OCI-LY7 (cell line): ENCODE results near the gene MED1. TPM values are rescaled to one million over a fixed set of nuclear protein-coding genes. Genes with fewer than 3 reads are reported as not detected.
"Not testable (repeated sequence)": the region's sequence is repeated elsewhere in the genome, so short reads cannot be mapped to it uniquely, and the experiment has no call there.

Experiments used
- BruUV-seq: library from RNA; stranded (reverse); fragments of 400-500 nt; replicated peaks from 2 replicates; lab custom pipeline; 2021; lab: Mats Ljungman, UMichigan
- CTCF ChIA-PET: fragments of 300-600 bp; sonication (Branson Sonifier 250); formaldehyde crosslinking; loops from one replicate; lab custom pipeline; 2022; ENCODE audit warnings: antibody characterized with exemption; ENCODE audit not compliant: unreplicated experiment; lab: Charles Lee
- POLR2A ChIA-PET: fragments of 300-600 bp; sonication (Branson Sonifier 250); formaldehyde crosslinking; loops from one replicate; lab custom pipeline; 2022; ENCODE audit warnings: antibody characterized with exemption; lab: Charles Lee
- DNase-seq: peaks from one replicate; pipeline ENCODE4 v3.0.0-alpha.2; 2015; ENCODE audit warnings: low spot score
- H2AFZ ChIP-seq: fragments of 200-600 bp; sonication (generic), shearing (Covaris generic); 2 replicates; pipeline ENCODE4 v1.6.1; 2014; ENCODE audit warnings: mild to moderate bottlenecking, antibody characterized with exemption, low read length, moderate library complexity
- H3K27ac ChIP-seq: fragments of 200-600 bp; sonication (generic); 2 replicates; pipeline ENCODE4 v1.5.1; 2014; ENCODE audit warnings: mixed run types, low read depth, mild to moderate bottlenecking, moderate library complexity, low read length, inconsistent platforms; ENCODE audit not compliant: poor library complexity, severe bottlenecking
- H3K36me3 ChIP-seq: fragments of 200-600 bp; sonication (generic); 2 replicates; pipeline ENCODE4 v1.6.1; 2014; ENCODE audit warnings: mild to moderate bottlenecking, antibody characterized with exemption, low read length, moderate library complexity, mixed read lengths; ENCODE audit not compliant: insufficient read depth
- H3K4me1 ChIP-seq: fragments of 200-600 bp; sonication (generic); 2 replicates; pipeline ENCODE4 v1.5.1; 2014; ENCODE audit warnings: mild to moderate bottlenecking, low read length; ENCODE audit not compliant: insufficient read depth, poor library complexity, severe bottlenecking
- H3K4me2 ChIP-seq: fragments of 200-600 bp; sonication (generic); 2 replicates; pipeline ENCODE4 v1.6.1; 2014; ENCODE audit warnings: mild to moderate bottlenecking, low read length
- H3K4me3 ChIP-seq: fragments of 200-600 bp; sonication (generic); 2 replicates; pipeline ENCODE4 v1.5.1; 2014; ENCODE audit warnings: mild to moderate bottlenecking, low read depth, low read length; ENCODE audit not compliant: poor library complexity, severe bottlenecking
- H3K79me2 ChIP-seq: fragments of 200-600 bp; sonication (generic); 2 replicates; pipeline ENCODE4 v1.6.1; 2016; ENCODE audit warnings: low read depth, mild to moderate bottlenecking, low read length, moderate library complexity, mixed read lengths; ENCODE audit not compliant: insufficient read depth
- H3K9me2 ChIP-seq: fragments of 200-600 bp; sonication (generic); 2 replicates; pipeline ENCODE4 v1.6.1; 2016; ENCODE audit warnings: mild to moderate bottlenecking, low read length, mixed read lengths; ENCODE audit not compliant: insufficient read depth
- H3K9me3 ChIP-seq: fragments of 200-600 bp; sonication (generic); 2 replicates; pipeline ENCODE4 v1.6.1; 2014; ENCODE audit warnings: mild to moderate bottlenecking, mixed run types, low read length, mixed read lengths
- H4K20me1 ChIP-seq: fragments of 200-600 bp; sonication (generic); 2 replicates; pipeline ENCODE4 v1.6.1; 2014; ENCODE audit warnings: mild to moderate bottlenecking, antibody characterized with exemption, low read length, moderate library complexity, mixed read lengths; ENCODE audit not compliant: insufficient read depth
- EZH2phosphoT487 ChIP-seq: fragments of 200-600 bp; sonication (generic); IDR thresholded peaks from 2 replicates; pipeline ENCODE4 v1.6.1; 2018; ENCODE audit warnings: low read depth, borderline replicate concordance, mild to moderate bottlenecking, mixed run types, antibody characterized with exemption, low read length, moderate library complexity, mixed read lengths
- intact Hi-C: fragments of 100-400 bp; cut with micrococcal nuclease; formaldehyde crosslinking; loops from one replicate; pipeline ENCODE4 v1.10.0; 2022; ENCODE audit not compliant: unreplicated experiment
- total RNA-seq, 2 experiments: library from RNA; depleted of rRNA in 1 of 2; stranded (reverse); fragments of >200 nt in 1 of 2; shearing (Covaris generic) in 1 of 2; gene quantifications; 2 replicates each; pipeline ENCODE4 v1.2.3, GENCODE V29; 2014 to 2022
- TF ChIP-seq, protein P1 (sequence below): fragments of 200-600 bp; sonication (generic); conservative IDR thresholded peaks from 2 replicates; pipeline ENCODE4 v1.5.1; 2014; ENCODE audit warnings: mild to moderate bottlenecking, antibody characterized with exemption, low read length, moderate library complexity, mixed read lengths

The MED1 gene
- total RNA-seq, 2 experiments from 2014 or later = 32.2 to 73.4 TPM

DNA sequence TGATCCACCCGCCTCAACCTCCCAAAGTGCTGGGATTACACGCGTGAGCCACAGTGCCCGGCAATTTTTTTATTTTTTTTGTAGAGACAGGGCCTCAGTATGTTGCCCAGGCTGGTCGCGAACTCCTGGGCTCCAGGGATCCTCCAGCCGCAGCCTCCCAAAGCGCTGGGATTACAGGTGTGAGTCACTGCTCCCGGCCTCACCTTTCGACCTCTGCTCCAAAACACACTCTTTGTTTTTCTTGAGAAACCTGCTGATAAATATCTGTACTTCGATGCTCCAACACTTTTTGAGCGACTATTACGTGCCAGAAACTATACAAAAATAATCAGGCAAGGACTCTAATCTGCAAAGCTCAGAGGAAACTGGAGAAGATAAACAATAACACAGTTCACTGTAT lies 1.0 kb downstream of the MED1 start:
- Histone ChIP-seq H3K9me3 (no peaks in the 10 kb centered on the region), H3K36me3 (peaks cover 35% of the 10 kb centered on the region), H3K4me1 (peaks cover 26% of the 10 kb centered on the region), H3K9me2 (no peaks in the 10 kb centered on the region), H3K4me2 (peak overlapping the region; percentile 88), H4K20me1 (no peaks in the 10 kb centered on the region; the same call in 1 of the 2 replicates), H2AFZ (no peak overlapping the region), H3K79me2 (peaks cover 50% of the 10 kb centered on the region), H3K27ac (no peak overlapping the region), H3K4me3 (peak overlapping the region; percentile 95)
- ChIA-PET POLR2A (interaction anchor here (5.1 kb wide), 1 partner anchor 11 kb away, joined by 67 read pairs; the partner anchor contains the start of gene CDK12), CTCF (no interaction called here)
- intact Hi-C loops = loop anchor here (10.0 kb wide), 1 partner anchor 305 kb away; no protein-coding TSS in a partner anchor
- TF ChIP-seq, protein P1, sequence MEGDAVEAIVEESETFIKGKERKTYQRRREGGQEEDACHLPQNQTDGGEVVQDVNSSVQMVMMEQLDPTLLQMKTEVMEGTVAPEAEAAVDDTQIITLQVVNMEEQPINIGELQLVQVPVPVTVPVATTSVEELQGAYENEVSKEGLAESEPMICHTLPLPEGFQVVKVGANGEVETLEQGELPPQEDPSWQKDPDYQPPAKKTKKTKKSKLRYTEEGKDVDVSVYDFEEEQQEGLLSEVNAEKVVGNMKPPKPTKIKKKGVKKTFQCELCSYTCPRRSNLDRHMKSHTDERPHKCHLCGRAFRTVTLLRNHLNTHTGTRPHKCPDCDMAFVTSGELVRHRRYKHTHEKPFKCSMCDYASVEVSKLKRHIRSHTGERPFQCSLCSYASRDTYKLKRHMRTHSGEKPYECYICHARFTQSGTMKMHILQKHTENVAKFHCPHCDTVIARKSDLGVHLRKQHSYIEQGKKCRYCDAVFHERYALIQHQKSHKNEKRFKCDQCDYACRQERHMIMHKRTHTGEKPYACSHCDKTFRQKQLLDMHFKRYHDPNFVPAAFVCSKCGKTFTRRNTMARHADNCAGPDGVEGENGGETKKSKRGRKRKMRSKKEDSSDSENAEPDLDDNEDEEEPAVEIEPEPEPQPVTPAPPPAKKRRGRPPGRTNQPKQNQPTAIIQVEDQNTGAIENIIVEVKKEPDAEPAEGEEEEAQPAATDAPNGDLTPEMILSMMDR = no peak
- no peak for TF ChIP-seq EZH2phosphoT487
- no peak for DNase-seq
- no TSS peak for BruUV-seq

DNA sequence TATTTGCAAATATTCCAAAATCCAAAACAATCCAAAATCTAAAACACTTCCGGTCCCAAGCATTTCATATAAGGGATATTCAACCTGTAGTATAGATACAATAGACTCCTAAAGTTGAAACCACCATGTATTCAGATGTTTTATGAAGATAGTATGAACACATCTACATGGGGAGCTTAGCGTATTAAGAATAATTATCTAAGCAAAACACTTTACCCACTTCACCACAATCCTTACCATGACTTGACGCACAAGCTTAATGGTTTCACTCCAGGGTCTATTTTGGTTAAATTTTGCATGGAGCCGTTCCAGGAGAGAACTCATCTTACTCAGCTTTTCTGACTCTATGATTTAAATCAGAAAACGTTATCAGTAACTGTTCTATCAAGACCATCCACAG lies 3.5 kb downstream of the MED1 start:
- TF ChIP-seq, protein P1 = no peak
- TF ChIP-seq EZH2phosphoT487 = no peak
- CTCF ChIA-PET = no interaction called here
- intact Hi-C loops = no loop called here

DNA sequence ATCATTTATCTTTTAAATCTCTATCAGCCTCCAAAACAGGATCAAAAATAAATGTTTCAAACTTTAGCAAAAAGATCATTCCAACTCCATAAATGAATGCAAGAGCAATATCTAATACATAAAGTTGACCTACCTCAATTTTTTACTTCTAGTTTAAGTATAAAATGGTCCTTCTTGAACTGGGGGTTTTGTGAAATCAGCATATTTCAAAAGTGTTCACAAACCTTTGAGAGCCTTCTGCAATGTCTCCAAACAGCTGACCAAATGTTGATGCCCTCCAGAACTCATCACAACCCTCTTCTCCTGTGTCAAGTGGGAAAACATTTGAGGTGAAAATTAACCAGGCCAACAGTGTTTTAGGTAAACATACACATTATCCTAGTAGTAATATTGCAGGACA lies 7.7 kb downstream of the MED1 start:
- Histone ChIP-seq H3K4me1 (no peaks in the 10 kb centered on the region), H3K36me3 (peaks cover 96% of the 10 kb centered on the region), H3K27ac (no peak overlapping the region), H3K4me2 (no peak overlapping the region), H3K79me2 (peaks cover 23% of the 10 kb centered on the region), H3K9me3 (no peaks in the 10 kb centered on the region), H3K4me3 (no peak overlapping the region), H4K20me1 (peaks cover 5% of the 10 kb centered on the region; the same call in 1 of the 2 replicates), H3K9me2 (no peaks in the 10 kb centered on the region), H2AFZ (no peak overlapping the region)
- no peak for DNase-seq
- intact Hi-C loops = no loop called here
- TF ChIP-seq, protein P1 = no peak
- TF ChIP-seq EZH2phosphoT487 = no peak
- BruUV-seq = no TSS peak
- CTCF ChIA-PET = no interaction called here
- POLR2A ChIA-PET = no interaction called here

More for the DNA sequence above, 3.5 kb downstream of the MED1 start:
- Histone ChIP-seq H2AFZ (no peak overlapping the region), H3K9me2 (no peaks in the 10 kb centered on the region), H3K79me2 (peaks cover 53% of the 10 kb centered on the region), H3K4me3 (no peak overlapping the region), H3K4me1 (peaks cover 26% of the 10 kb centered on the region), H3K4me2 (no peak overlapping the region), H4K20me1 (peaks cover 5% of the 10 kb centered on the region; the same call in 1 of the 2 replicates), H3K27ac (no peak overlapping the region), H3K36me3 (peaks cover 59% of the 10 kb centered on the region), H3K9me3 (no peaks in the 10 kb centered on the region)
- BruUV-seq = TSS peak; percentile 9
- no peak for DNase-seq
- POLR2A ChIA-PET = interaction anchor here (0.6 kb wide), 1 partner anchor 14 kb away, joined by 3 read pairs; the partner anchor contains the start of gene CDK12

DNA sequence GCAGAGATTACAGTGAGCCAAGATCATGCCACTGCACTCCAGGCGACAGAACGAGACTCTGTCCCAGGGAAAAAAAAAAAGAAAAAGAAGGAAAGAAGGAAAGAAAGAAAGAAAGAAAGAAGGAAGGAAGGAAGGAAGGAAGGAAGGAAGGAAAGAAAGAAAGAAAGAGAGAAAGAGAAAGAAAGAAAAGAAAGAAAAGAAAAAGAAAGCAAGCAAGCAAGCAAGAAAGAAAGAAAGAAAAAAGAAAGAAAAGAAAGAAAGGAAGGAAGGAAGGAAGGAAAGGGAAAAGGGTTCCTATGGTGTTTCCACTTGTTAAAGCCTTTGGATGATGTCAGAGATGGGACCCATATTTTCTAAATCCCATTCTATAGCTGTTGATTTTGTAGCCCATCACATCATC lies 11.2 kb downstream of the MED1 start:
- BruUV-seq, H3K27ac ChIP-seq, H3K9me2 ChIP-seq, H3K79me2 ChIP-seq, H3K4me3 ChIP-seq, DNase-seq, H4K20me1 ChIP-seq, intact Hi-C loops, H3K4me2 ChIP-seq, CTCF ChIA-PET, H2AFZ ChIP-seq, H3K9me3 ChIP-seq, H3K4me1 ChIP-seq: not testable (repeated sequence)
- POLR2A ChIA-PET = interaction anchor here (0.5 kb wide), 1 partner anchor 34 kb away, joined by 3 read pairs; no protein-coding TSS in a partner anchor
- H3K36me3 ChIP-seq = peaks cover 96% of the 10 kb centered on the region
